IMR-90 (cell line): ENCODE measurements around the gene KRTAP5-7.

Experiments used
- POLR2A ChIP-seq: IDR thresholded peaks from 2 replicates; pipeline ENCODE4 v1.6.1; 2012; ENCODE audit warnings: mild to moderate bottlenecking, low read depth, low read length
- RAD21 ChIP-seq: IDR thresholded peaks from 2 replicates; pipeline ENCODE4 v1.6.1; 2012; ENCODE audit warnings: low read length, improper control_type of control experiment
- TF ChIP-seq, protein P1 (sequence below): conservative IDR thresholded peaks from 2 replicates; pipeline ENCODE4 v1.5.1; 2012; ENCODE audit warnings: mild to moderate bottlenecking, low read depth, low read length, improper control_type of control experiment

DNA sequence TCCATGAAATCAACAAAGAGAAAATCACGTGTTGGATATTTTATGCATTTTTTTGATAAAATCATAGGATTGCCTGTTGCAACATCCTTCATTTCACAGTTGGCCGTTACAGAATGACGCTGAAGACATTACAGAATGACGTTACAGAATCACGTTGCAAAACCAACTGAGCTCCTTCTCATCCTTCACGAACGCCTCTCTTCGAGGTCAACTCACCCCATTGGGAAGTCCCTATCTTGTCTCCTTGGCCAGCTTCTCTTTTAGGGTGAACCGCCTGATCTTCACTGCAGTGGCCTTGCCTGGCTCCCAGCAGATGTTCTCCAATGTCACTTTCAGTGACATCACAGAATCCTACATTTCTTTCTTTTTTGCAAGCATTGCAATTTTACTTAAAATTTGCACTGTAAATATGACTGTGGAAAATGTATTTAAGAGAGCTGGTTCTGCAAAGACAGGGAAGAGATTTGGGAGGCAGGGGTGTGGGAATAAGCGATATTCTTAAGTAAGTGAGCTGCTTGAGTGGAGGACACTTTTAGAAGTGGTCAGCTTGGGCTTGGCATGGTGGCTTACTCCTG lies 5.1 kb downstream of the KRTAP5-7 start:
- TF ChIP-seq RAD21 (no peak), POLR2A (no peak)
- TF ChIP-seq, protein P1, sequence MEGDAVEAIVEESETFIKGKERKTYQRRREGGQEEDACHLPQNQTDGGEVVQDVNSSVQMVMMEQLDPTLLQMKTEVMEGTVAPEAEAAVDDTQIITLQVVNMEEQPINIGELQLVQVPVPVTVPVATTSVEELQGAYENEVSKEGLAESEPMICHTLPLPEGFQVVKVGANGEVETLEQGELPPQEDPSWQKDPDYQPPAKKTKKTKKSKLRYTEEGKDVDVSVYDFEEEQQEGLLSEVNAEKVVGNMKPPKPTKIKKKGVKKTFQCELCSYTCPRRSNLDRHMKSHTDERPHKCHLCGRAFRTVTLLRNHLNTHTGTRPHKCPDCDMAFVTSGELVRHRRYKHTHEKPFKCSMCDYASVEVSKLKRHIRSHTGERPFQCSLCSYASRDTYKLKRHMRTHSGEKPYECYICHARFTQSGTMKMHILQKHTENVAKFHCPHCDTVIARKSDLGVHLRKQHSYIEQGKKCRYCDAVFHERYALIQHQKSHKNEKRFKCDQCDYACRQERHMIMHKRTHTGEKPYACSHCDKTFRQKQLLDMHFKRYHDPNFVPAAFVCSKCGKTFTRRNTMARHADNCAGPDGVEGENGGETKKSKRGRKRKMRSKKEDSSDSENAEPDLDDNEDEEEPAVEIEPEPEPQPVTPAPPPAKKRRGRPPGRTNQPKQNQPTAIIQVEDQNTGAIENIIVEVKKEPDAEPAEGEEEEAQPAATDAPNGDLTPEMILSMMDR, result no peak
